Tongue (tissue), 2 donors: Measurements from ENCODE around the gene WASHC2A. TPM values are rescaled to one million over a fixed set of nuclear protein-coding genes. Genes with fewer than 3 reads are reported as not detected.
"Not testable (repeated sequence)": the region's sequence is repeated elsewhere in the genome, so short reads cannot be mapped to it uniquely, and the experiment has no call there.

Experiments
- DNase-seq: peaks from one replicate; pipeline ENCODE4 v3.0.0-alpha.2; 2015
- total RNA-seq: library from RNA; depleted of rRNA; stranded (reverse); fragments of >200 nt; gene quantifications from one replicate; pipeline ENCODE4 v1.2.3, GENCODE V29; 2014

The WASHC2A gene
- total RNA-seq, 1 donor from 2014 or later: 52.6 TPM

DNA sequence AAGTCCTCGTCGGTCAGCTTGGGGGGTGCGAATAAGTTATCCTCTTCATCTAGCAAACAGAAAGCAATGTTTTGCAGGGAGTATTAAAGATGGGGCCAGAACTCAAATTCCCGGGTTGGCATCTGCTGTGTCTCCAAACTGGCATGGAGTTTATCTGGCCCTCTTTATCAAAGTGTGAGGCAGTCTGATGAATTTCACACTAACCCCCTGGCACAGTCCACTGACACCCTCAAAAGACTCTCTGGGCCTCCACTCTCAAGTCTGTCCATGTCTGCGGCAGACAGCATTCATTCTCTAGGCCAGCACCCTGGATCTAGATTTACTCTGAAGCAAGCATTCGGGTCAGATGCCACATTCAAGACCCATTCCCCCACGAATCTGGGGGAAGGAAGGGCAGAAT lies 6.2 kb upstream of the WASHC2A start:
- not testable (repeated sequence) for DNase-seq

DNA sequence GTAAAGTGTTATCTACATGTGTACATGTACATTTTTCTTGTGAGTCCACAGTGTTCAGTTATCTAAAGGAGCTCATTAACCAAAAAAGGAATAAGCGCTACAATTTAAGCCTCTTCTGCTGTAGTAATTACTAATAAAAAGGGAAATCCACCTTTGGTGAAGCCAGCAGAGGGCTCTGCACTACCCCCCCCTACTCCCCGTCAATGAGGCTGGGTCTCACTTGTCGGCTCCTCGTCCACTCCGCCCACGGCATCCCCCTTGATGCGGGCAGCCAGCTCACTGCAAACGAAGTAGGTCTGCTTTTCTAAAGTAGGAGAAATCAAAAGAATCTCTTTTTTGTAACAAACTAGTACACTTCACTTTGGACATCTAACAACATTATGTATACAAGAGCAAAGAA lies 4.7 kb upstream of the WASHC2A start:
- DNase-seq: no peak

DNA sequence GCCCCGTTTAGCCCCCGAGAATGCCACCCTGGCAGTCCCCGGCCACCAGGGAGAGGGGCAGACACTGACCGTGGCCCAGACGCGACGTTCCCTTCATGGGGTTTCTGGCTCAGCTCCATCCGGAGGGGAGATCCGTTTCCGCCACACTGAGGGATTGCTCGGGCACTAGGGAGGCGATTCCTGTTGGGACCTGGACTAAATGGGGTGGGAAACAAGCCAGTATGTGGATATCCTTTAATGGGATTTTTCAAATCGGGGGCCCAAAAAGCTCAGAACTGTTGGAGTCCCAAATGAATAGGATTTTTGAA lies 552 bp downstream of the WASHC2A start:
- not testable (repeated sequence) for DNase-seq

DNA sequence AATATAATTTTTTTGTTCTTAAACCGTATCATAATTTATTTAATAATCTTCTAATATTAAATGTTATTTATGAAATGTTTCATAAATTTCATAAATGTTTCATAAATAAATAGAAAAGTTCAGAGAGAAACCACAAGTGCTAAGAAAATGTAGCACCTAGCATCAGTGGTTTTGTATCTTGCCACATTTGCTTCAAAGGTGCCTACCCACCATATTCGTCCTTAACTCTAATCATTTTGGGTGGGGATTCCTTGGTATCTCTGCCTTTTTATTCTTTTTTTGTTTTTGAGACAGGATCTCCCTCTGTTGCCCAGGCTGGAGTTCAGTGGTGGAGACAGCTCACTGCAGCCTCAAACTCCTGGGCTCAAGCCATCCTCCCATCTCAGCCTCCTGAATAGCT lies 7.4 kb downstream of the WASHC2A start:
- DNase-seq: not testable (repeated sequence)

DNA sequence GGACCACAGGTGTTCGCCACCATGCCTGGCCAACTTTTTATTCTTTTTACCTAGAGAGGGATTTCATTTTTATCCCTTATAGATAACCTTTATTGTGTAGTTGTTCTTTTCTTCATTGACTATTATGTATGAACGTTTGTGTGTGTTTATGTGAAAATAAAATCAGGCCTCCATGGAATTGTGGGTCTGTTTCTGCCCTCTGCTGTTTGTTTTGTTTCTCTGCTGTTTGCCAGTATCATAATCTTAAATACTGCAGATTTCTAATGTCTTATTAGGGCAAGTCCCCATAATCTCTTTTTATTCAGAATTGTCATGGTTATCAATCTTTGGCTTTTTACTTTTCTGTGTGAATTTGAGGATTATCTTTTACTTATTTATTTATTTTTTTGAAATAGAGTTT lies 7.8 kb downstream of the WASHC2A start:
- not testable (repeated sequence) for DNase-seq

DNA sequence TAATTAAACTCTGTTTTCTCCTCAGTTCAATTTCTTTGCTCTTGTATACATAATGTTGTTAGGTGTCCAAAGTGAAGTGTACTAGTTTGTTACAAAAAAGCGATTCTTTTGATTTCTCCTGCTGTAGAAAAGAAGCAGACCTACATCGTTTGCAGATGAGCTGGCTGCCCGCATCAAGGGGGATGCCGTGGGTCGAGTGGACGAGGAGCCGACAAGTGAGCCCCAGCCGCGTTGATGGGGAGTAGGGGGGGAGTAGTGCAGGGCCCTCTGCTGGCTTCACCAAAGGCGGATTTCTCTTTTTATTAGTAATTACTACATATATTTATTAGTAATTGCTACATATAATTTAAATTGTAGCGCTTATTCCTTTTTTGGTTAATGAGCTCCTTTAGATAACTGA lies 23.6 kb downstream of the WASHC2A start:
- not testable (repeated sequence) for DNase-seq

DNA sequence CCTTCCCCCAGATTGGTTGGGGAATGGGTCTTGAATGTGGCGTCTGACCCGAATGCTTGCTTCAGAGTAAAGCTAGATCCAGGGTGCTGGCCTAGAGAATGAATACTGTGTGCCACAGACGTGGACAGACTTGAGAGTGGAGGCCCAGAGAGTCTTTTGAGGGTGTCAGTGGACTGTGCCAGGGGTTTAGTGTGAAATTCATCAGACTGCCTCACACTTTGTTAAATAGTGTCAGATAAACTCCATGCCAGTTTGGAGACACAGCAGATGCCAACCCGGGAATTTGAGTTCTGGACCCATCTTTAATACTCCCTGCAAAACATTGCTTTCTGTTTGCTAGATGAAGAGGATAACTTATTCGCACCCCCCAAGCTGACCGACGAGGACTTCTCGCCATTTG lies 25.2 kb downstream of the WASHC2A start:
- not testable (repeated sequence) for DNase-seq

DNA sequence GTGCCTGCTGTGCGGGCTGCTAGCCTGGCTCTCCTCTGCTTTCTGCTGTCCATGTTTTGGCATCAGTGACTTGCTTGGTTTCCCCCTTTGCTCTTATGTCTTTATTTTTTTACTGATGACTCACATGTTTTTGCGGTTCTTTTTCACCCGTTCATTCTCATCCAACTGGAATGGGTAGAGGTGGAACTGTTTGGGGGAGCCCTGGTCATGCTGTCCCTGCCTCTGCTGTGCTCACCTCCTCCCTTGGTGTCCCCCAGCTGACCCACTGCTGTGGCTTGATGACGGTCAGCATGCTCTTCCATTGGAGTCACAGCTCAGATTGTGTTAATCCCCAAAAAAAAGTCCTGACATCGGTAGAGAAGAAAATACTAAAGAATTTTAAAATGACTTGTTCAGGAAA lies 26.9 kb downstream of the WASHC2A start:
- not testable (repeated sequence) for DNase-seq

DNA sequence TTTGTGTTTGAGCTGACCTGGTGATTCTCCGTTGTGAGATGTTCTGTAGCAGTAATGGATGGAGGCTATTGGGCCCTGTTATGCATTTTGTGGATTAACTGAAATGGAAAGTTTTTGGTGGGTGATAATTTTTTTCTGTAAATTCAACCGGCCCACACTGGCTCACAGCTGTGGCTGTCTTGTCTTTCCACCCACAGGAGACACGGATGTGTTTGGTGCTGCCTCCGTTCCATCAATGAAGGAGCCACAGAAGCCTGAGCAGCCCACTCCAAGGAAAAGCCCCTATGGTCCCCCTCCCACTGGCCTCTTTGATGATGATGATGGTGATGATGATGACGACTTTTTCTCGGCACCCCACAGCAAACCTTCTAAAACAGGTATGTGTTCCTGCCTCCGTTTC lies 27.6 kb downstream of the WASHC2A start:
- DNase-seq: not testable (repeated sequence)

DNA sequence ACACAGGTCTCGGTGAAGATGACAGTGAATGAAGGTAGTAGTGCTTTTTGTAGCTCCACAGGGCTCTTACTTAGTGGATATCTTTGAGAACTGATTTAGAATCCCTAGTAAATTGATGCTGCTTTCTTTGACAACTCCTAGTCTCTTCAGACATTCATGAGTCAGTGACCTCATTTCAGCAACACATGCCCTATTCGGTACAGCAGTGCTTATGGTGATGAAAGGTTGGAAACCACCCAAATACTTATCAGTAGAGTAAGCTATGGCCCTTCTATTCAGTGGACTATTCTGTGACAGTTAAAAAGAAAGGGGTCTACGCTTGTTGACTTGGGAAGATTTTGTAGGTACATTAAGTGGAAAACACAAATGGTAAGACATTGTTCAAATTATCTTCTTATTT lies 29.0 kb downstream of the WASHC2A start:
- DNase-seq: not testable (repeated sequence)

DNA sequence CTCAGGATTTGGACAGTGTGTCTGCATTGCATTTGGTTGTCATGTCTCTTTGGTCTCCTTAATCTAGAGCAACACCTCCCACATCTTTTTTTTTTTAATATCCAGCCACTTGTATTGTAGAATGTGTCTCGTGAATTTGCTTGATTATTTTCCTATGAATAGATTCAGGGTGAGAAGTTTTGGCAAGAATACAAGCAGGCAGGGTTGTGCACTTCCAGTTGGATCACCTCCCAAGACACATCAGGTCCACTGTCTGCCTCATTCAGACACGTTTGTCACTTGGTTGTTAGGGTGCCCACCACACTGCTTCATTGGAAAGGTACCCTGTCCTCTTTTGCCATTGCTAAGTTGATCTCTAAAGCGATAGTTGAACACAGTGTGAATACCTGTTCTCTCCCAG lies 30.9 kb downstream of the WASHC2A start:
- DNase-seq: not testable (repeated sequence)

DNA sequence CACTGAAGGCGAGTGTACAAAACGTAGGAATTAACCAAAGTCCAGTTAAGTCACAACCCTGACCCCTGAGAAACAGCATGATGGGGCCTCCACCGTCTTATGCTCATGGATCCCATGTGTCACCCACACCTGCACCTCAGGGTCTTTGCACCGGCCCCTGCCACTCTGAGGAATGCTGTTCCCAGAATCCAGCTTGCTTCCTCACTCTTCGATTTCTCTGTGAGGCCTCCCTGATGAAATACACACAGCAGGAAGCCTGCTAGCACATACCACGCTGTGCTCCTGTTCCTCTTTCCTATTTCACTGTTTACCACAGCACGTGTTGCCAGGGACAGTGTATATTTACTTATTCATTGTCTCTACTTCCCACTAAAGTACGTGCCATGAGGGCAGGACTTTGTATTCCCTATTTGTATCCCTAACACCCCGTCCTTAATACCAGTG lies 33.4 kb downstream of the WASHC2A start:
- DNase-seq: not testable (repeated sequence)

DNA sequence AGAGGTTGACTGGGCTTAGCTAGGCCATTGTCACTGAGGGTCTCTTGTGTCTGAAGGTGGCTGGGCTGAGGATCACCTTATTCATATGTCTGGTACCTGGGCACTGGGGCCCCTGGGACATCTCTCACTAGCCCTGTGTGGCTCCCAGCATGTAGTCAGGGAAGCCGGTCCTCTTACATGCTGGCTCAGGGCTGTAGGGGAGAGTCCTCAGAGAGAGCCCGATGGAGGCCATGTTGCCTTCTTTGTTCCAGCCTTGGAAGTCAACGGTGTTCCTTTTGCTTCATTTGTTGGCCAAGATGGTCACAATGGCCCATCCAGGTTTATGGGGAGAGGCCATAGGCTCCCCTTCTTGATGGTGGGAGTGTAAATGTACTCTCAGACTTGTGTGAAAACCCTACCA lies 34.0 kb downstream of the WASHC2A start:
- not testable (repeated sequence) for DNase-seq

DNA sequence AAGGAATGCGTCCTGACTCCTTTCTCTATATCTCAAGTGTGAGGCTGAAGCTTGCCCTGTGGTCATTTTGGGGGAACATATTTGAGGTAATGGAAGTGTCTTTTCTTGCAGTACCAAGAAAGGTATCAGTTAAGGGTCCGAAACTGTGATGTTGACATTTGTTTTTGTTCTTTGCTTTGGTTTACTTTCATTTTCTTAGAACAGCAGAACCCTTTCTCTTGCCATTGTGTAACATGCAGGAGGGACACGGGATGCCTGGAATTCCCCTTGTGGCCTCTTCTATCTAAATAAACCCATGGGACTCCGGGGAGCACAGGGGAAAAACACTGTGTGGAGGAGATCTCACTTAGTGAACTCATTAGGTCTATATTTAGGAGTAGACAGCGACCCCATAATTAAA lies 34.5 kb downstream of the WASHC2A start:
- DNase-seq: not testable (repeated sequence)

DNA sequence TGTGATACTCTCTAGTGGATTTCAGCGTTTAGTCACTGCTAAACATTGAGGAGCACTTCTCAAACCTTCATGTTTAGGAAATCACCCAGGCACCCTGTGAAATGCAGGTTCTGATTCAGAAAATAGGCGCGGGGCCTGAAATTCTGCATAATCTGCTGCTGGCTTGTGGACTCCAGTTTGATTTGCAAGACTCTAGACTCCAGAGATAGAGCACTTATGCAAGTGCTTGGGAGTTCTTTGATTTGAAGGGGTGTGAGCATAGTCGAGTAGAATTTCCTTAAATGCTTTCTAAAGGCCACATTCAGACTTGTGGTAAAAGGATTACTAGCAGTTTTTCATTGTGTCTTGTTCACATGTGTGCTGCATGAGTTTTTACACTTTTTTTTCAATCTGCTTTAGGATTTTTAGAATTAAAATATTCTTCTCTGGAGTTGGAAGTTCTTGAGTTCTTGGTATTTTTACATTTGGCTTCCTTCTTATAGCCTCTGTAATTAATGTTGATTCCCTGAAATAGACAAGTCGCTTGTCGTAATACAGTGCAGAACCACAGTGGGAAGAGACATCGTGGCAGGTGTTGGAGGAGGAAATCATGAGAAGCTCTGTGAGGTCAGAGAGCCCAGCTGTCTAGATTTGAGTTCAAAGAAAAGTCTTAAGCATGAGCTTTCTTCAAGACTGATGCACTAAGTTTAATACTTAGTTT lies 41.4 kb downstream of the WASHC2A start:
- DNase-seq: not testable (repeated sequence)

DNA sequence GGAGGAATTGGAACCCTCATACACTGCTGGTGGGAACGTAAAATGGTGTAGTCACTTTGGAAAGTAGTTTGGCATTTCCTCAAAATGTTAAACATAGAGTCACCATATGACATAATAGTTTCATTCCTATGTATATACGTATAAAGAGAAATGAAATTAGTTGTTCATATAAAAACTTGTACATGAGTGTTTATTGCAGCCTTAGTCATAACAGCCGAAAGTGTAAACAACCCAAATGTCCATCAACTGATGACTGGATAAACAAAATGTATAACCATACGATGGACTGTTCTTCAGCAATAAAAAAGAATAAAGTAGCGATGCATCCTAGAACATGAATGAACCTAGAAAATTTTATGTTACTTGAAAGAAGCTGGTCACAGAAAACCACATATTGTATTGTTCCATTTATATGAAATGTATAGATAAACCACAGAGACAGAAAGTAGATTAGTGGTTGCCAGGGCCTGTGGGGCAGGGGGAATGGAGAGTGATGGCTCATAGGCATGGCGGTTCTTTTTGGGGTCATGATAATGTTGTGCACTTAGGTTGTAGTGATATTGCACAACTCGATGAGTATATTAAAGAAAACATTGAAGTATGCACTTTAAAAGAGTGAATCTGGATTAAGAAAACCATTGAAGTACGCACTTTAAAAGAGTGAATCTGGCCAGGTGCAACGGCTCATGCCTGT lies 44.8 kb downstream of the WASHC2A start:
- DNase-seq: not testable (repeated sequence)

DNA sequence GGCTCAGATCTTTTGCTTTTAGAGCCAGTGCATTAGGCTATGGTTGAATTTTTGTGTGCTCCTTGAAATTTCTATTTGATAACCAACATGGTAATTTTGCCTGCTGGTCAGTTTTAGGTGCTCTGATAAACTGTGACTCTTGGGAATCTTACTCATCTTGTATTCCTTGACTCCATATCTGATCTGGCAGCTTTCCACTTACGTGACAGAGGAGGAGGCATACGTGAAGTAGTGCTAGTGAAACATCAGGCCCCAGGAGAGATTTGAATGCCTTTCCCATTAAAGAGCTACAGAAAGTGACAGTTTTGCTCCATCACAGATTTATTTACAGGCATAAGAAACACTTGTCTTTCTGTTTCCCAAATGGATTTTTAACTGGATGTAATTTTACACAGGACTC lies 59.0 kb downstream of the WASHC2A start:
- not testable (repeated sequence) for DNase-seq

DNA sequence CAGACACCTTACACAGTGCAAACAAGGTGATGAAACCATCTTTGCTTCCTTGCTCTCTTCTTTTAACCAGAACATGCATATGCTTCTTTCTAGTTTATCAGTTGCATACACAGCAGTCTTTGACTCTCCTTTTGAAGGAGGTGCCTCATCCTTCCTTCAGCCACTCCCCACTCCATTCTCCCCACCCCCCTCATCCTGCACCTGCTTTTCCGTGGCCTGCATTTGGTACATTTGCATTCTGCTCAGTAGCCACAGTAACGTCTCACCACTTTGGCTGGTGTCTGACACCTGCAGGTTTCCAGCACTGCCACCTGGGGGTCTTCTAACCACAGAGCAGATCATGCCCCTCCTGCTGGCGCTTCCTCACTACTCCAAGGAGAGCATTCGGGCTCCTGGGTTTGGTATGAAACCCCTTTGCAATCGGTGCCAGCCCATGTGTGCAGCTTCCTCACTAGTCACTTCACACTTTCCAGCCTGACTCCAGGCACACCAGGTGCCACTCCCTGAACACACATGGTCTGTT lies 60.1 kb downstream of the WASHC2A start:
- DNase-seq: not testable (repeated sequence)

DNA sequence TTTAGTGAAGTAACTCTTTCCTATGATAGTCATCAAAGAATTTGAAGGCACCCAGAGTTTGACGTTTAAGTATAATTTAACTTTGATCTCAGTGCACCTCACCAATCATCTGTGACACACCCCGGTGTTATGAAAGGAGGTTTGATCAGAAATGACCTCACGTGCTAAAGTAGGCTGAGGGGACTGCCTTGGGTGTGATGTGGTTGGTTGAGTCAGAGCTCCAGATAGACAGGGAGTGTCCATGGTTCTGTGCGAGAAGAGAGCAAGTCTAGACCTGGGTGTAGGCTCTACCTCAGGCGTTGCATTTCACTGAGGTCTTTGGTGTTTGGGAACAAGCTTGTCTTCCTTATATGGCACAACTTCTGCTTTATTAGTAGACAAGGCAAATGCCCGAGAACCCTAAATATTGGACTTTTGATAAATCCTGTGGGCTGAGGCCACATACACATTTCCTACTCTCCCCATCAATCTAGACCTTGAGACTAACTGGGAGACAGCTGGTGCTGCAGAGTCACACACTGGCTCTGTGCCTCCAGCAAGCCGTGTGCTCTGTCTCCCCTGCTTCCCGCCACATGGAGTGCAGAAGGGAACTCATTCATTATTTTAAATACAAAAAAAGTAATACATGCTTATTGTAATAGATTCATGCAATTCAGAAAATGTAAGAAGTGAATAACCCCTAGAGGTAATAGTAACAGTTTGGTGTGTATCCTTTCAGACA lies 63.7 kb downstream of the WASHC2A start:
- DNase-seq: not testable (repeated sequence)

DNA sequence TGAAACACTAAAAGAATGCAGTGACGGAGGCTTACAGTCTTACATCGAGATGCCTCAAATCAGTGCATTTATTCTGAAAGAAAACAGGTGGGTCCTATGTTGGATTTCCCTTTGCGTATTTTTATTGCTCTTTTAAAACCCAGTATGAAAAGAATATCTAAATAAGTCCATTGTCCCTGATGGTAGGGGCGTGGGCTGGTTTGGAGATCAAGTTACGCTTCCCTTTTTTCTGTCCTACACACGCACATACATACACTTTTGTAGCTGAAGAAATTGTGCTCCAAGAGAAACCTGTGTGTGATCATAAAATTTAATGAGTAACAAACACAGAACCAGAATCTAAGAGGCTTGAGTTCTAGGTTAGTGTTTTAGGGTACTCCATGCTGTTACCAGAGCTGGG lies 64.6 kb downstream of the WASHC2A start:
- not testable (repeated sequence) for DNase-seq

DNA sequence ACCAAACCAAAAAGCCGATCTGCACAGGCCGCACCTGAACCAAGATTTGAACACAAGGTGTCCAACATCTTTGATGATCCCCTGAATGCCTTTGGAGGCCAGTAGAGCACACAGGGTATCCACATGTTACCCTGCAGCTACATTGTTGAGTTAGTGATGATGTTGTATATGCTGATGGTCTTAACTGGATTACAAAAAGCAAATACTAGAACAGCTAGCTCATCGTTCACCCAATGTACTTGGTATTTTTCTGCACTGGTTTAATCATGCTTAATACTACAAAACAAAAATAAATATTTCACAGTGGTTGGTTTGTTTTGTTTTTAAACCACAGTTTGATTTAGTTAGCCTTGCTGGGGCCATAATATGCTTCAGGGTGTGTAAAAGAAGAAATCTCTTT lies 65.1 kb downstream of the WASHC2A start:
- not testable (repeated sequence) for DNase-seq

DNA sequence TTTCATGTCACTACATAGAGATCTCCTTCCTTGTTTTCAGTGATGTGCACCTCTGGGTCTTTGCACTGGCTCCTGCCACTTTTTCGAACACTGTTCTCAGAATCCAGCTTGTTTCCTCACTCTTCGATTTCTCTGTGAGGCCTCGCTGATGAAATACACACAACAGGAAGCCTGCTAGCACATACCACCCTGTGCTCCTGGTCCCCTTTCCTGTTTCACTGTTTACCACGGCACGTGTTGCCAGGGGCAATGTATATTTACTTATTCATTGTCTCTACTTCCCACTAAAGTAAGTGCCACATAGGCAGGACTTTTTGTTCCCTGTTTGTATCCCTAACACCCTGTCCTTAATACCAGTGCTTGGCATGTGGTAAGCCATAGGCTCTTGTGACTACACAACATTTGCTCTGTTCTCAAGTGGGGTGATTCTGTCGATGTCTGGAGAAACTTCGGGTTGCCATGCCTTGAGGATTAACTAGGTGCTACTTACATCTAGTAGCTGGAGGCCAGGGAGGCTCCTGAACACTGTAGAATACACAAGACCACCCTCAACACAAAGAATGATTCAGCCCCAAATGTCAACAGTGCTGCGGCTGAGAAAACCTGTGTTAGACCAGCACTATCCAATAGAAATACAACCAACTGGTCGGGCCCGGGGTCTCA lies 75.9 kb downstream of the WASHC2A start:
- DNase-seq: not testable (repeated sequence)
